ENCODE results near the gene SYNE2. TPM values are rescaled to one million over a fixed set of nuclear protein-coding genes. Genes with fewer than 3 reads are reported as not detected.

SYNE2 gene
- polyA plus RNA-seq, 1 donor: 50.5 TPM

- H3K27me3 ChIP-seq (ENCODE audit: control insufficient read depth, insufficient read depth, low read length): no peaks in the 10 kb centered on the region
- no peaks in the 10 kb centered on the region for H3K9me3 ChIP-seq (ENCODE audit: control insufficient read depth, low read depth, low read length)
- no peak for DNase-seq
- 71% methylated on average over 1 of the region's 6 CpGs for WGBS (ENCODE audit: insufficient coverage, low lambda C conversion rate)
- H3K4me3 ChIP-seq (ENCODE audit: low read length): no peak overlapping the region
- no peaks in the 10 kb centered on the region for H3K4me1 ChIP-seq (ENCODE audit: control insufficient read depth, insufficient read depth, low read length)
- H3K27ac ChIP-seq (ENCODE audit: low read length): no peak overlapping the region
- H3K36me3 ChIP-seq (ENCODE audit: control insufficient read depth, insufficient read depth, low read length): peaks cover 25% of the 10 kb centered on the region
Measured at GRCh38 chr14:63952053-63952932, 99.5 kb downstream of the SYNE2 start.

GRCh38 chr14:63952933-63953437 lies 100.2 kb downstream of the SYNE2 start:
- no peak overlapping the region for H3K27ac ChIP-seq (ENCODE audit: low read length)
- H3K4me3 ChIP-seq (ENCODE audit: low read length): no peak overlapping the region
- H3K9me3 ChIP-seq (ENCODE audit: control insufficient read depth, low read depth, low read length): no peaks in the 10 kb centered on the region
- WGBS (ENCODE audit: insufficient coverage, low lambda C conversion rate): no CpG with 5 or more reads among the region's 2 CpGs
- no peaks in the 10 kb centered on the region for H3K4me1 ChIP-seq (ENCODE audit: control insufficient read depth, insufficient read depth, low read length)
- no peak for DNase-seq
- H3K36me3 ChIP-seq (ENCODE audit: control insufficient read depth, insufficient read depth, low read length): peaks cover 25% of the 10 kb centered on the region
- no peaks in the 10 kb centered on the region for H3K27me3 ChIP-seq (ENCODE audit: control insufficient read depth, insufficient read depth, low read length)

GRCh38 chr14:63956326-63956725 lies 103.5 kb downstream of the SYNE2 start:
- no peak overlapping the region for H3K27ac ChIP-seq (ENCODE audit: low read length)
- H3K36me3 ChIP-seq (ENCODE audit: control insufficient read depth, insufficient read depth, low read length): peaks cover 11% of the 10 kb centered on the region

GRCh38 chr14:63960926-63961567 lies 108.2 kb downstream of the SYNE2 start:
- Histone ChIP-seq H3K9me3 (ENCODE audit: control insufficient read depth, low read depth, low read length) (no peaks in the 10 kb centered on the region), H3K27ac (ENCODE audit: low read length) (no peak overlapping the region), H3K4me3 (ENCODE audit: low read length) (no peak overlapping the region), H3K36me3 (ENCODE audit: control insufficient read depth, insufficient read depth, low read length) (peaks cover 13% of the 10 kb centered on the region), H3K27me3 (ENCODE audit: control insufficient read depth, insufficient read depth, low read length) (no peaks in the 10 kb centered on the region), H3K4me1 (ENCODE audit: control insufficient read depth, insufficient read depth, low read length) (no peaks in the 10 kb centered on the region)
- no CpG with 5 or more reads among the region's 2 CpGs for WGBS (ENCODE audit: insufficient coverage, low lambda C conversion rate)
- no peak for DNase-seq

More at GRCh38 chr14:63956326-63956725, 103.5 kb downstream of the SYNE2 start:
- H3K27me3 ChIP-seq (ENCODE audit: control insufficient read depth, insufficient read depth, low read length): no peaks in the 10 kb centered on the region
- H3K4me3 ChIP-seq (ENCODE audit: low read length): no peak overlapping the region
- no peaks in the 10 kb centered on the region for H3K9me3 ChIP-seq (ENCODE audit: control insufficient read depth, low read depth, low read length)
- no peak for DNase-seq
- no peaks in the 10 kb centered on the region for H3K4me1 ChIP-seq (ENCODE audit: control insufficient read depth, insufficient read depth, low read length)

- DNase-seq: no peak
- WGBS (ENCODE audit: insufficient coverage, low lambda C conversion rate): no CpG with 5 or more reads among the region's 2 CpGs
Measured at GRCh38 chr14:63962906-63963305, 110.1 kb downstream of the SYNE2 start.

GRCh38 chr14:63963439-63963838 lies 110.6 kb downstream of the SYNE2 start:
- no peak overlapping the region for H3K4me3 ChIP-seq (ENCODE audit: low read length)
- no peak for DNase-seq
- no CpG with 5 or more reads among the region's 2 CpGs for WGBS (ENCODE audit: insufficient coverage, low lambda C conversion rate)
- H3K9me3 ChIP-seq (ENCODE audit: control insufficient read depth, low read depth, low read length): no peaks in the 10 kb centered on the region
- H3K27ac ChIP-seq (ENCODE audit: low read length): no peak overlapping the region
- no peaks in the 10 kb centered on the region for H3K27me3 ChIP-seq (ENCODE audit: control insufficient read depth, insufficient read depth, low read length)
- peaks cover 19% of the 10 kb centered on the region for H3K36me3 ChIP-seq (ENCODE audit: control insufficient read depth, insufficient read depth, low read length)
- H3K4me1 ChIP-seq (ENCODE audit: control insufficient read depth, insufficient read depth, low read length): no peaks in the 10 kb centered on the region

More at GRCh38 chr14:63962906-63963305, 110.1 kb downstream of the SYNE2 start:
- Histone ChIP-seq H3K27ac (ENCODE audit: low read length) (no peak overlapping the region), H3K27me3 (ENCODE audit: control insufficient read depth, insufficient read depth, low read length) (no peaks in the 10 kb centered on the region), H3K4me3 (ENCODE audit: low read length) (no peak overlapping the region), H3K36me3 (ENCODE audit: control insufficient read depth, insufficient read depth, low read length) (peaks cover 15% of the 10 kb centered on the region), H3K9me3 (ENCODE audit: control insufficient read depth, low read depth, low read length) (no peaks in the 10 kb centered on the region), H3K4me1 (ENCODE audit: control insufficient read depth, insufficient read depth, low read length) (no peaks in the 10 kb centered on the region)

- Histone ChIP-seq H3K9me3 (ENCODE audit: control insufficient read depth, low read depth, low read length) (no peaks in the 10 kb centered on the region), H3K27me3 (ENCODE audit: control insufficient read depth, insufficient read depth, low read length) (no peaks in the 10 kb centered on the region), H3K4me1 (ENCODE audit: control insufficient read depth, insufficient read depth, low read length) (no peaks in the 10 kb centered on the region), H3K27ac (ENCODE audit: low read length) (no peak overlapping the region), H3K4me3 (ENCODE audit: low read length) (no peak overlapping the region), H3K36me3 (ENCODE audit: control insufficient read depth, insufficient read depth, low read length) (peaks cover 19% of the 10 kb centered on the region)
- DNase-seq: no peak
- 86% methylated on average over 1 of the region's 2 CpGs for WGBS (ENCODE audit: insufficient coverage, low lambda C conversion rate)
Measured at GRCh38 chr14:63964113-63964512, 111.3 kb downstream of the SYNE2 start.

- Histone ChIP-seq H3K36me3 (ENCODE audit: control insufficient read depth, insufficient read depth, low read length) (peaks cover 19% of the 10 kb centered on the region), H3K9me3 (ENCODE audit: control insufficient read depth, low read depth, low read length) (no peaks in the 10 kb centered on the region), H3K27ac (ENCODE audit: low read length) (no peak overlapping the region), H3K4me3 (ENCODE audit: low read length) (no peak overlapping the region), H3K27me3 (ENCODE audit: control insufficient read depth, insufficient read depth, low read length) (no peaks in the 10 kb centered on the region), H3K4me1 (ENCODE audit: control insufficient read depth, insufficient read depth, low read length) (no peaks in the 10 kb centered on the region)
- no peak for DNase-seq
- WGBS (ENCODE audit: insufficient coverage, low lambda C conversion rate): no CpG with 5 or more reads among the region's 5 CpGs
Measured at GRCh38 chr14:63966407-63966806, 113.6 kb downstream of the SYNE2 start.

GRCh38 chr14:63972323-63972932 lies 119.6 kb downstream of the SYNE2 start:
- WGBS (ENCODE audit: insufficient coverage, low lambda C conversion rate): 100% methylated on average over 3 of the region's 3 CpGs
- Histone ChIP-seq H3K36me3 (ENCODE audit: control insufficient read depth, insufficient read depth, low read length) (peaks cover 16% of the 10 kb centered on the region), H3K27me3 (ENCODE audit: control insufficient read depth, insufficient read depth, low read length) (no peaks in the 10 kb centered on the region), H3K4me3 (ENCODE audit: low read length) (no peak overlapping the region), H3K4me1 (ENCODE audit: control insufficient read depth, insufficient read depth, low read length) (no peaks in the 10 kb centered on the region), H3K9me3 (ENCODE audit: control insufficient read depth, low read depth, low read length) (no peaks in the 10 kb centered on the region), H3K27ac (ENCODE audit: low read length) (no peak overlapping the region)
- no peak for DNase-seq

- no CpG with 5 or more reads among the region's 5 CpGs for WGBS (ENCODE audit: insufficient coverage, low lambda C conversion rate)
- no peaks in the 10 kb centered on the region for H3K4me1 ChIP-seq (ENCODE audit: control insufficient read depth, insufficient read depth, low read length)
- no peaks in the 10 kb centered on the region for H3K27me3 ChIP-seq (ENCODE audit: control insufficient read depth, insufficient read depth, low read length)
- H3K4me3 ChIP-seq (ENCODE audit: low read length): no peak overlapping the region
- no peak for DNase-seq
- H3K36me3 ChIP-seq (ENCODE audit: control insufficient read depth, insufficient read depth, low read length): peaks cover 16% of the 10 kb centered on the region
- H3K27ac ChIP-seq (ENCODE audit: low read length): no peak overlapping the region
- no peaks in the 10 kb centered on the region for H3K9me3 ChIP-seq (ENCODE audit: control insufficient read depth, low read depth, low read length)
Measured at GRCh38 chr14:63974176-63974575, 121.4 kb downstream of the SYNE2 start.
